GM23248 (cell line): ENCODE data around the gene LRRC28. TPM values are rescaled to one million over a fixed set of nuclear protein-coding genes. Genes with fewer than 3 reads are reported as not detected.
A peak's percentile ranks its signal among the peaks of the same experiment; 100 is the strongest.

ENCODE experiments used
- DNase-seq: peaks from one replicate; pipeline ENCODE4 v3.0.0-alpha.2; 2015
- H2AFZ ChIP-seq: fragments of 200-600 bp; sonication (generic); 2 replicates; pipeline ENCODE4 v1.6.1; 2016; ENCODE audit warnings: antibody characterized with exemption
- H3F3A ChIP-seq: fragments of 200-600 bp; sonication (generic); 2 replicates; pipeline ENCODE4 v1.6.1; 2016; ENCODE audit warnings: mild to moderate bottlenecking, antibody characterized with exemption, mixed run types; ENCODE audit not compliant: insufficient read depth
- H3K27ac ChIP-seq: fragments of 200-600 bp; sonication (generic); 2 replicates; pipeline ENCODE4 v1.5.1; 2016; ENCODE audit warnings: mild to moderate bottlenecking
- H3K27me3 ChIP-seq: fragments of 200-600 bp; sonication (generic); replicated peaks from 2 replicates; pipeline ENCODE4 v1.6.1; 2016; ENCODE audit warnings: mild to moderate bottlenecking; ENCODE audit not compliant: insufficient read depth
- H3K36me3 ChIP-seq: fragments of 200-600 bp; sonication (generic); 2 replicates; pipeline ENCODE4 v1.6.1; 2016; ENCODE audit warnings: low read depth, mild to moderate bottlenecking
- H3K4me1 ChIP-seq: fragments of 200-600 bp; sonication (generic); 2 replicates; pipeline ENCODE4 v1.6.1; 2016; ENCODE audit warnings: mild to moderate bottlenecking; ENCODE audit not compliant: insufficient read depth
- H3K4me2 ChIP-seq: fragments of 200-600 bp; sonication (generic); one replicate; pipeline ENCODE4 v1.6.1; 2016; ENCODE audit warnings: mild to moderate bottlenecking; ENCODE audit not compliant: unreplicated experiment
- H3K4me3 ChIP-seq: fragments of 200-600 bp; sonication (generic); 2 replicates; pipeline ENCODE4 v1.5.1; 2016; ENCODE audit warnings: mild to moderate bottlenecking
- H3K79me2 ChIP-seq: fragments of 200-600 bp; sonication (generic); 2 replicates; pipeline ENCODE4 v1.6.1; 2016; ENCODE audit warnings: mild to moderate bottlenecking; ENCODE audit not compliant: insufficient read depth
- H3K9ac ChIP-seq: fragments of 200-600 bp; sonication (generic); 2 replicates; pipeline ENCODE4 v1.6.1; 2016; ENCODE audit warnings: mild to moderate bottlenecking
- H3K9me2 ChIP-seq: fragments of 200-600 bp; sonication (generic); 2 replicates; pipeline ENCODE4 v1.6.1; 2016; ENCODE audit warnings: mixed run types, mild to moderate bottlenecking, moderate library complexity; ENCODE audit not compliant: insufficient read depth
- H3K9me3 ChIP-seq: fragments of 200-600 bp; sonication (generic); one replicate; pipeline ENCODE4 v1.6.1; 2017; ENCODE audit warnings: low read depth
- H4K20me1 ChIP-seq: fragments of 200-600 bp; sonication (generic); 2 replicates; pipeline ENCODE4 v1.6.0; 2016; ENCODE audit not compliant: insufficient read depth
- EZH2 ChIP-seq: fragments of 200-600 bp; sonication (generic); IDR thresholded peaks from 2 replicates; pipeline ENCODE4 v1.6.1; 2018; ENCODE audit warnings: antibody characterized with exemption, mild to moderate bottlenecking; ENCODE audit not compliant: insufficient read depth, poor library complexity, severe bottlenecking
- EZH2phosphoT487 ChIP-seq: fragments of 200-600 bp; sonication (generic); IDR thresholded peaks from 2 replicates; pipeline ENCODE4 v1.6.1; 2018; ENCODE audit warnings: antibody characterized with exemption, moderate library complexity, mild to moderate bottlenecking, low read depth; ENCODE audit not compliant: insufficient read depth
- WGBS, 2 experiments: methylation state at CpG; one replicate each; pipeline ENCODE4 v1.1.6; 2015 to 2017; ENCODE audit warnings: low lambda C conversion rate in 2 of 2, low coverage in 1 of 2; ENCODE audit errors: missing lambda C conversion rate in 2 of 2; 5-methylcytosine and 5-hydroxymethylcytosine counted together
- in situ Hi-C: fragments of 300-500 bp; cut with MboI; formaldehyde crosslinking; loops from 2 replicates; pipeline ENCODE4 v1.15.0; 2020
- polyA plus RNA-seq: library from polyadenylated mRNA; unstranded; fragments of >200 nt; fragmentation: Nextera tagmentation; extraction: Ambion mirVana; gene quantifications from 2 replicates; pipeline ENCODE4 v1.2.1, GENCODE V29; 2016
- total RNA-seq: library from RNA; depleted of rRNA; stranded (reverse); fragments of >200 nt; shearing (Covaris generic); gene quantifications from 2 replicates; pipeline ENCODE4 v1.2.3, GENCODE V29; 2014

Gene LRRC28
- total and polyA plus RNA-seq, 2 experiments from 2014 or later: 18.4 to 30.8 TPM

- H3K4me3 ChIP-seq: no peak overlapping the region
- H2AFZ ChIP-seq: peak overlapping the region; percentile 64
- no peak for DNase-seq
- H3K9me2 ChIP-seq: no peaks in the 10 kb centered on the region
- WGBS, 2 experiments: 90 to 94% methylated on average over 20 of the region's 21 CpGs
- in situ Hi-C loops: no loop called here
- no peaks in the 10 kb centered on the region for H3K79me2 ChIP-seq
- H4K20me1 ChIP-seq: no peaks in the 10 kb centered on the region
- no peaks in the 10 kb centered on the region for H3F3A ChIP-seq
- no peaks in the 10 kb centered on the region for H3K27me3 ChIP-seq
- peak overlapping the region; percentile 65; the same call in 1 of the 2 replicates for H3K9ac ChIP-seq
- peaks cover 11% of the 10 kb centered on the region; the same call in 1 of the 2 replicates for H3K4me1 ChIP-seq
- TF ChIP-seq EZH2: no peak
- TF ChIP-seq EZH2phosphoT487: no peak
- H3K36me3 ChIP-seq: no peaks in the 10 kb centered on the region
- no peak overlapping the region for H3K4me2 ChIP-seq
- H3K27ac ChIP-seq: no peak overlapping the region
- no peaks in the 10 kb centered on the region for H3K9me3 ChIP-seq
Observed at GRCh38 chr15:99433757-99434450, 182.6 kb downstream of the LRRC28 start.

GRCh38 chr15:99434506-99435112 lies 183.3 kb downstream of the LRRC28 start:
- H4K20me1 ChIP-seq: no peaks in the 10 kb centered on the region
- H2AFZ ChIP-seq: no peak overlapping the region
- H3K9me3 ChIP-seq: no peaks in the 10 kb centered on the region
- DNase-seq: no peak
- H3K4me1 ChIP-seq: peaks cover 11% of the 10 kb centered on the region; the same call in 1 of the 2 replicates
- in situ Hi-C loops: no loop called here
- no peak for TF ChIP-seq EZH2phosphoT487
- TF ChIP-seq EZH2: no peak
- no peak overlapping the region for H3K4me2 ChIP-seq
- H3K79me2 ChIP-seq: no peaks in the 10 kb centered on the region
- no peaks in the 10 kb centered on the region for H3F3A ChIP-seq
- H3K9me2 ChIP-seq: no peaks in the 10 kb centered on the region
- no peak overlapping the region for H3K4me3 ChIP-seq
- no peak overlapping the region for H3K27ac ChIP-seq
- WGBS, 2 experiments: 84 to 86% methylated on average over 23 of the region's 24 CpGs
- no peak overlapping the region for H3K9ac ChIP-seq
- no peaks in the 10 kb centered on the region for H3K36me3 ChIP-seq
- no peaks in the 10 kb centered on the region for H3K27me3 ChIP-seq

- H3K27me3 ChIP-seq: no peaks in the 10 kb centered on the region
- 68 to 70% methylated on average over 12 to 20 of the region's 20 CpGs for WGBS, 2 experiments
- in situ Hi-C loops: no loop called here
- H3K4me2 ChIP-seq: peak overlapping the region; percentile 22
- no peaks in the 10 kb centered on the region for H4K20me1 ChIP-seq
- peak overlapping the region; percentile 83 for H2AFZ ChIP-seq
- no peaks in the 10 kb centered on the region for H3K9me2 ChIP-seq
- no peaks in the 10 kb centered on the region for H3K79me2 ChIP-seq
- DNase-seq: no peak
- no peak overlapping the region for H3K9ac ChIP-seq
- no peak overlapping the region for H3K27ac ChIP-seq
- peaks cover 11% of the 10 kb centered on the region; the same call in 1 of the 2 replicates for H3K4me1 ChIP-seq
- no peaks in the 10 kb centered on the region for H3K36me3 ChIP-seq
- no peaks in the 10 kb centered on the region for H3K9me3 ChIP-seq
- TF ChIP-seq EZH2phosphoT487 (no peak), EZH2 (no peak)
- H3F3A ChIP-seq: no peaks in the 10 kb centered on the region
- no peak overlapping the region; the same call in 1 of the 2 replicates for H3K4me3 ChIP-seq
Observed at GRCh38 chr15:99435113-99435695, 183.9 kb downstream of the LRRC28 start.

GRCh38 chr15:99435877-99436541 lies 184.7 kb downstream of the LRRC28 start:
- 61 to 68% methylated on average over 10 of the region's 10 CpGs for WGBS, 2 experiments
- TF ChIP-seq EZH2phosphoT487: no peak
- TF ChIP-seq EZH2: no peak
- H3K27me3 ChIP-seq: no peaks in the 10 kb centered on the region

More at GRCh38 chr15:99435877-99436541, 184.7 kb downstream of the LRRC28 start:
- no peak overlapping the region for H3K27ac ChIP-seq
- no peaks in the 10 kb centered on the region for H3F3A ChIP-seq
- no peaks in the 10 kb centered on the region for H3K9me3 ChIP-seq
- peak overlapping the region; percentile 83 for H2AFZ ChIP-seq
- H3K36me3 ChIP-seq: no peaks in the 10 kb centered on the region
- H3K9ac ChIP-seq: 0 out of 2 replicates have a peak overlapping the region, but pooled peaks have one; percentile 9
- H4K20me1 ChIP-seq: no peaks in the 10 kb centered on the region
- H3K4me2 ChIP-seq: peak overlapping the region; percentile 22
- peaks cover 11% of the 10 kb centered on the region; the same call in 1 of the 2 replicates for H3K4me1 ChIP-seq
- H3K9me2 ChIP-seq: no peaks in the 10 kb centered on the region
- in situ Hi-C loops: no loop called here
- H3K4me3 ChIP-seq: no peak overlapping the region; the same call in 1 of the 2 replicates
- no peaks in the 10 kb centered on the region for H3K79me2 ChIP-seq
- DNase-seq: peak; percentile 38
